ENCODE data around the gene ASGR2.
A peak's percentile ranks its signal among the peaks of the same experiment; 100 is the strongest.

ASGR2 gene

DNA sequence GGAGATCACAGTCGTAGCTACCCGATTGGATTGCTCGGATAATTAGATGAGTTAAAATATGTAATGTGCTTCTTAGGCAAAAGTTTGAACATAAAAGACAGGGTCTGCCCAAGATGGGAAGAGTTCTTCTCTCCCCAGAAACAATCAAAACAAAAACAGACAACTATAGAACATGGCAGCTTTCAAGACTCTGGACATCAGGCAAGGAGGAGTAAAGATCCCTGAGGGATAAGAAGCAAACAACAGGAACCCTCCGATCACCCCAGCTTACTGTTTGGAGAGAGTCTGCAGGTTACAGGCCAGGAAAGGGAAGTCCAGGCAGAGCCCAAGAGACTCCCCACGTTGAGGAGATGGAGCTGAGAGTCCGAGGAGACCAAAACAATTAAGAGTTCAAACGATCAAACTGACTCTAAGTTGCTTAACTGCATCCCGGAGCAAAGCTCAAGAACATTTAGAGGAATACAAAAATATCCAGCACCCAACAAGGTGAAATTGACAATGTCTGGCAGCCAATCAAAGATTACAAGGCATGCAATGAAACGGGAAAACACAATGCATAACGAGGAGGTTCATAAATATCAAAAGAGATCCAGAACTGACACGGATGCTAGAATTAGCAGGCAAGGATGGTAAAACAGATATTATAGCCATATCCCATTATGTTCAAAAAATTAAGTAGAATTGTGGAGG lies 3.9 kb downstream of the ASGR2 start:
- no peak for TF ChIP-seq ARNT (IDR thresholded peaks at IDR 0.05)
- TF ChIP-seq ELF4 (IDR thresholded peaks at IDR 0.05) = no peak
- ChIA-PET CTCF (no interaction called here), POLR2A (no interaction called here)
- DNase-seq (ENCODE audit: extremely low spot score) = no peak

DNA sequence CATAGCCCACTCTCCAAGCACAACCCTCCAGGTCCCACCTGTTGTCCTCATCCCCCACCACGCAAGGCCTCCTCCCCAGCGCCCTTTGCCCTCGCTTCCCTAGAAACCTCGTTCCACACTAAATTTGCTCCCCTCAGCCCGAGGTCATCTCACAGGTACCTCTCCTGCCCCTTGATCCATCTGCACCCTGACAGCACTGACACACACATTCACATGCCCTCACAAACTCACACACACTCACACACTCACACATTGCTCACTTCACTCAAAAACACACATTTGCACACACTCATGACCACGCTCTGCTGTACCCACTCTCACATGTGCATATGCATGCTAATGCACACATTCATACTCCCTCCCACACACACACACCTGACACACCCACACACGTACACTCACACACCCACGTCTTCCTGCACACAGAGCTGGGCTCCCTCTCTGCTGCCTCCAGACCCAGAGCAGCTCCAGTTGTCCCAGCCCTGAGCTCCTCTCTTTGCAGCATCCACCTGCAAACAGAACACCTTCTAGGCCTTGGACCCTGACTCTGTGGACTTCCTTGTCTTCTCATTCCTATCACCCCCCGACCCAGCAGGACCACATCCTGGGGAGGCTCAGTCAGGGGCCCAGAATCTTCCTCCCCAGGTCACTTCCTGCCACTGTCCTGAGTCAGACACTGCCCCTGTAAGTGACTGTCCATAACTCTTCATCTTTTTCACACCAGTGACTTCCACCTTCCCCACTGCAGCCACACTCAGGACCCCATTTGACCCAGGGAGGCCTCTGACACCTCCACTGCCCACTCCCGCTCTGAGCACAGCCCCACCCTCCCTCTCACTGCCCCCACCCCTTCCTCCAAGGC lies 4.9 kb downstream of the ASGR2 start:
- no peak for TF ChIP-seq FOXK2 (IDR thresholded peaks at IDR 0.05)
- no peak for TF ChIP-seq ARNT (IDR thresholded peaks at IDR 0.05)
- no peak for TF ChIP-seq CTBP1 (IDR thresholded peaks at IDR 0.05; ENCODE audit: borderline replicate concordance)
- no peak for TF ChIP-seq L3MBTL2 (conservative IDR thresholded peaks at IDR 0.05)
- no peak for TF ChIP-seq TARDBP (IDR thresholded peaks at IDR 0.05)
- TF ChIP-seq FOXA1 (IDR thresholded peaks at IDR 0.05) = no peak
- no peak for TF ChIP-seq LEF1 (IDR thresholded peaks at IDR 0.05; ENCODE audit: borderline replicate concordance)
- TF ChIP-seq, protein P1, sequence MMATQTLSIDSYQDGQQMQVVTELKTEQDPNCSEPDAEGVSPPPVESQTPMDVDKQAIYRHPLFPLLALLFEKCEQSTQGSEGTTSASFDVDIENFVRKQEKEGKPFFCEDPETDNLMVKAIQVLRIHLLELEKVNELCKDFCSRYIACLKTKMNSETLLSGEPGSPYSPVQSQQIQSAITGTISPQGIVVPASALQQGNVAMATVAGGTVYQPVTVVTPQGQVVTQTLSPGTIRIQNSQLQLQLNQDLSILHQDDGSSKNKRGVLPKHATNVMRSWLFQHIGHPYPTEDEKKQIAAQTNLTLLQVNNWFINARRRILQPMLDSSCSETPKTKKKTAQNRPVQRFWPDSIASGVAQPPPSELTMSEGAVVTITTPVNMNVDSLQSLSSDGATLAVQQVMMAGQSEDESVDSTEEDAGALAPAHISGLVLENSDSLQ (IDR thresholded peaks at IDR 0.05) = no peak
- POLR2A ChIA-PET = no interaction called here
- no peak for DNase-seq (ENCODE audit: extremely low spot score)
- CTCF ChIA-PET = interaction anchor here (0.8 kb wide), 1 partner anchor 63 kb away, joined by 3 read pairs; no protein-coding TSS in a partner anchor

DNA sequence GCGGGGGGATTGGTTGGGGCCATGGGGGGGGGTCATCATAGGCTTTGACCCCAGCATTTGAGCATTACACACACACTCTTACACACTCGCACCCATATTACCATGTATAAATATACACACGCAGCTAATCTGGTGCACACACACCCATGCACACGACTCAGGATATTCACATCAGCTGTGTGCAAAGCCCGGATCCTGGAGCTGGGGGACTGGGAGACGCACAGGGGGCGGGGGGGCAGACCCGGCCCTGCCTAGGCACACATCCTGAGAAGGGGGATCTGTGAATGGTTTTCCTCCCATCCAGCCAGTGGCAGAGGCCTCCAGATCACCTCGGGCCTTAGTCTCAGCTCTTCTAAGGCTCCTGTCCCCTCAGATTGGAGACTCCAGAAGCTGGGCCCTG lies 5.6 kb downstream of the ASGR2 start:
- no peak for TF ChIP-seq ZNF384 (IDR thresholded peaks at IDR 0.05)
- no peak for TF ChIP-seq SUZ12 (IDR thresholded peaks at IDR 0.05)
- TF ChIP-seq ARNT (IDR thresholded peaks at IDR 0.05) = no peak
- TF ChIP-seq CTBP1 (IDR thresholded peaks at IDR 0.05; ENCODE audit: borderline replicate concordance) = no peak
- no peak for TF ChIP-seq FOXA1 (IDR thresholded peaks at IDR 0.05)
- TF ChIP-seq FOXK2 (IDR thresholded peaks at IDR 0.05) = no peak
- TF ChIP-seq LEF1 (IDR thresholded peaks at IDR 0.05; ENCODE audit: borderline replicate concordance) = no peak
- TF ChIP-seq L3MBTL2 (conservative IDR thresholded peaks at IDR 0.05) = no peak
- CTCF ChIA-PET = no interaction called here
- POLR2A ChIA-PET = no interaction called here
- DNase-seq (ENCODE audit: extremely low spot score) = peak; percentile 3

DNA sequence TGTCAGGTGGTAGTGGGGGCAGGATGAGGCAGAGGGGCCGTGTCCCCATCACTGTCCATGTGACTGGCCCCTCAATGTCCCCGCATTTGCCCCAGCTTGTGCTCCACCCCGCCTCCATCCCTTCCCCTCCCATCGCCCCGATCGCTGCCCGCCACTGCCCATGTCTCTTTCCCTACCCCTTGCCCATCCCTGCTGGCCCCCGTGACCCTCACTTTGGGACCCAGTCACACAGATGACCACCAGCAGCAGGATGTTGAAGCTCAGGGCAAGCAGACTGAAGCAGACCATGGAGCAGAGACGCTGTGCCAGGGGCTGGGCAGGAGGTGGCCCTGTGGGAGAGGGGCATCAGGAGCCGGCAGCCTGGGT lies 6.1 kb downstream of the ASGR2 start:
- CTCF ChIA-PET = interaction anchor here (0.6 kb wide), 1 partner anchor 27 kb away, joined by 6 read pairs; no protein-coding TSS in a partner anchor

DNA sequence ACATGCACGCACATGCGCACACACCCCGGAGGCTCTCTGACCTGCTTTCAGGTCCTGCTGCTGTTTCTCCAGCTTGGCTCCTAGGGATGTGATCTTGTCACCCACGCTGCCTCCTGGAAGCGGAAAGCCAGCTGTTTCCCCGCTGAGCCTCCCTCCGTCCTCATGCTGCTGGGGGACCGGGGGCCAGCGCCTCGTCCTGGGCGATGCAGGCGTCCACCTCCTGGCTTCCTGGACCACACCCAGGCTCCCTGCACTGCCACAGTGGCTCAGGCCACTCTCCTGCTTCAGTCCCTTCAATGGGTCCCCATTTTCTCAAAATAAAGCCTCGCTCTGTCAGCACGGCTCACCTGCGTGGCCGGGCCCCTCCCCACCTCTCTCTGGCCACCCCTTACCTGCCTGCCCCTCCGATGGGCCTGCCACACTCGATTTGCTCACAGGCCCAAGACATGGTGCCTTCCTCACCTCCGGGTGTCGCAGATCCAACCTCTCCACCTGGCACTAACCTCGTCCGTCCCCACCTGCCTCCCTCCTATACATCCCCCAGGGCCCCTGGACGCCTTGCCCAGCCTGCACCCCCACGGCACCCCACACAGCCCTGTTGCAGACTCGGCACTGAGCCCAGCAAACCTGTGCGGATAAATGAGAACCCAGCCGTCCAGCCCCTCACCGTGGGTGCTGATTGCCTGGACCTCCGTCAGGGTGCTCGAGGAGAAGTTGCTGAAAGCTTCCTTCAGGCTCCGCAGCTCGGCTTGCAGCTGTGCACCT lies 6.6 kb downstream of the ASGR2 start:
- CTCF ChIA-PET = interaction anchor here (0.6 kb wide), 1 partner anchor 28 kb away, joined by 6 read pairs; no protein-coding TSS in a partner anchor
- POLR2A ChIA-PET = no interaction called here
- TF ChIP-seq ZNF384 (IDR thresholded peaks at IDR 0.05) = no peak

More for the DNA sequence above, 6.1 kb downstream of the ASGR2 start:
- POLR2A ChIA-PET = no interaction called here
- no peak for DNase-seq (ENCODE audit: extremely low spot score)
- TF ChIP-seq ELF4 (IDR thresholded peaks at IDR 0.05) (no peak), FOXM1 (IDR thresholded peaks at IDR 0.05; ENCODE audit: borderline replicate concordance) (no peak), FOXA1 (IDR thresholded peaks at IDR 0.05) (no peak), HDGF (IDR thresholded peaks at IDR 0.05; ENCODE audit: borderline replicate concordance) (no peak), CTBP1 (IDR thresholded peaks at IDR 0.05; ENCODE audit: borderline replicate concordance) (no peak), FOXK2 (IDR thresholded peaks at IDR 0.05) (no peak), SP1 (IDR thresholded peaks at IDR 0.05) (no peak), LEF1 (IDR thresholded peaks at IDR 0.05; ENCODE audit: borderline replicate concordance) (no peak), L3MBTL2 (conservative IDR thresholded peaks at IDR 0.05) (no peak), ZNF384 (IDR thresholded peaks at IDR 0.05) (no peak), BHLHE40 (IDR thresholded peaks at IDR 0.05; ENCODE audit: borderline replicate concordance) (no peak), TARDBP (IDR thresholded peaks at IDR 0.05) (no peak), NFRKB (IDR thresholded peaks at IDR 0.05) (no peak), ARNT (IDR thresholded peaks at IDR 0.05) (no peak)
- TF ChIP-seq, protein P1 (IDR thresholded peaks at IDR 0.05) = no peak

DNA sequence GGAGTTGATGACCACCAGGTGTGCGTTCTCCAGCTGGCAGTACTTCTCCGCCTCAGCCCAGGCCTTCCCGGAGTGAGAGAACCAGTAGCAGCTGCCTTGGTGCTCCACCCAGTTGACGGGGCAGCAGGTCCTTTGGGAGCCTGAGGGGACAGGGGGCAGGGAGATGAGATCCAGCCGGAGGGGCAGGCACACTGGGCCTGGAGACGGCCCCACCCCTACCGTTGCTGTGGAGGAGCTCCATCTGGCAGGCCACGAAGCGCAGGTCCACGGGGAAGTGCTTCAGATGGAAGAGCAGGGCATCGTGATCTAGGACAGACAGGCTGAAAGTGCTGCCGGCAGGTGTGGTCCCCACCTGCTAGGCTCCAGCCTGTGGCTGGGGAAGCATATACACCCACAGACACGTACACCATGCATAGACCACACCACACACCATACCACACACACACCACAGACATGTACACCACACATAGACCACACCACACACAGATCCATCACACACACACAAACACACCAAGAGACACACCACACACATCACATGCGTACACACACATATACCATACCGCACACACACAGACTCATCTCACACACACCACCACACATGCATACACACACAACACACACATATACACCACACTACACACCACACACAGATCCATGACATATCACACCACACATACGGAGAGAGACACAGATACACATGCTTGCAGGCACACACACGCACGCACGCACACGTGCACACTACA lies 7.4 kb downstream of the ASGR2 start:
- peak; percentile 5 for DNase-seq (ENCODE audit: extremely low spot score)
- CTCF ChIA-PET = no interaction called here
- POLR2A ChIA-PET = no interaction called here
- TF ChIP-seq TARDBP (IDR thresholded peaks at IDR 0.05) (no peak), BHLHE40 (IDR thresholded peaks at IDR 0.05; ENCODE audit: borderline replicate concordance) (no peak), CTBP1 (IDR thresholded peaks at IDR 0.05; ENCODE audit: borderline replicate concordance) (peak; percentile 14; the same call in 1 of the 2 replicates), L3MBTL2 (conservative IDR thresholded peaks at IDR 0.05) (no peak), ZNF384 (IDR thresholded peaks at IDR 0.05) (no peak)

More for the DNA sequence above, 6.6 kb downstream of the ASGR2 start:
- no peak for DNase-seq (ENCODE audit: extremely low spot score)
